DND-41 (cell line): ENCODE measurements around the gene HDAC7.

Experiments used
- ATAC-seq: fragments of 200-7000 bp; cut with Tn5 transposase; 3 replicates; pipeline ENCODE4 v1.9.1; 2021; ENCODE audit warnings: low read depth; ENCODE audit not compliant: insufficient read depth
- DNase-seq: peaks from one replicate; pipeline ENCODE4 v3.0.0-alpha.2; 2020
- H2AFZ ChIP-seq: 2 replicates; pipeline ENCODE4 v1.6.0; 2012; ENCODE audit warnings: low read depth, low read length
- H3K27ac ChIP-seq: 2 replicates; pipeline ENCODE4 v1.5.1; 2012; ENCODE audit warnings: low read length, inconsistent platforms
- H3K27me3 ChIP-seq: fragments of 200-600 bp; sonication (generic); 2 replicates; pipeline ENCODE4 v1.6.0; 2012; ENCODE audit warnings: low read length, mild to moderate bottlenecking, inconsistent platforms; ENCODE audit not compliant: insufficient read depth, poor library complexity
- H3K36me3 ChIP-seq: 2 replicates; pipeline ENCODE4 v1.5.1; 2012; ENCODE audit warnings: low read length, inconsistent platforms; ENCODE audit not compliant: insufficient read depth
- H3K4me1 ChIP-seq: 2 replicates; pipeline ENCODE4 v1.5.1; 2012; ENCODE audit warnings: mild to moderate bottlenecking, low read length; ENCODE audit not compliant: insufficient read depth
- H3K4me2 ChIP-seq: 2 replicates; pipeline ENCODE4 v1.6.0; 2012; ENCODE audit warnings: mild to moderate bottlenecking, moderate library complexity, low read length, inconsistent platforms; ENCODE audit not compliant: insufficient read depth
- H3K4me3 ChIP-seq, 2 experiments: fragments of 200-600 bp in 1 of 2; shearing (Covaris generic) in 1 of 2; 2 replicates each; pipeline ENCODE4 v1.5.1; 2012 to 2016; ENCODE audit warnings: inconsistent platforms in 2 of 2, low read length in 2 of 2, mild to moderate bottlenecking in 2 of 2, low read depth in 1 of 2, moderate library complexity in 1 of 2
- H3K79me2 ChIP-seq: 2 replicates; pipeline ENCODE4 v1.6.0; 2012; ENCODE audit warnings: low read length, inconsistent platforms; ENCODE audit not compliant: insufficient read depth
- H3K9ac ChIP-seq: 2 replicates; pipeline ENCODE4 v1.6.0; 2012; ENCODE audit warnings: low read depth, mild to moderate bottlenecking, inconsistent platforms, low read length, moderate library complexity
- H3K9me3 ChIP-seq: 2 replicates; pipeline ENCODE4 v1.5.1; 2012; ENCODE audit warnings: low read length, moderate library complexity, mild to moderate bottlenecking, inconsistent platforms; ENCODE audit not compliant: insufficient read depth, severe bottlenecking
- H4K20me1 ChIP-seq: 2 replicates; pipeline ENCODE4 v1.6.0; 2012; ENCODE audit warnings: low read length; ENCODE audit not compliant: insufficient read depth
- EZH2 ChIP-seq: IDR thresholded peaks from 3 replicates; pipeline ENCODE4 v1.6.1; 2012; ENCODE audit warnings: borderline replicate concordance, low read depth, mild to moderate bottlenecking, moderate library complexity, low read length, inconsistent platforms; ENCODE audit not compliant: severe bottlenecking
- TF ChIP-seq, protein P1 (sequence below): IDR thresholded peaks from 2 replicates; pipeline ENCODE4 v1.5.1; 2012; ENCODE audit warnings: borderline replicate concordance, low read length, moderate library complexity, mild to moderate bottlenecking; ENCODE audit not compliant: poor library complexity, severe bottlenecking; ENCODE audit errors: extremely low read depth

HDAC7 gene

DNA sequence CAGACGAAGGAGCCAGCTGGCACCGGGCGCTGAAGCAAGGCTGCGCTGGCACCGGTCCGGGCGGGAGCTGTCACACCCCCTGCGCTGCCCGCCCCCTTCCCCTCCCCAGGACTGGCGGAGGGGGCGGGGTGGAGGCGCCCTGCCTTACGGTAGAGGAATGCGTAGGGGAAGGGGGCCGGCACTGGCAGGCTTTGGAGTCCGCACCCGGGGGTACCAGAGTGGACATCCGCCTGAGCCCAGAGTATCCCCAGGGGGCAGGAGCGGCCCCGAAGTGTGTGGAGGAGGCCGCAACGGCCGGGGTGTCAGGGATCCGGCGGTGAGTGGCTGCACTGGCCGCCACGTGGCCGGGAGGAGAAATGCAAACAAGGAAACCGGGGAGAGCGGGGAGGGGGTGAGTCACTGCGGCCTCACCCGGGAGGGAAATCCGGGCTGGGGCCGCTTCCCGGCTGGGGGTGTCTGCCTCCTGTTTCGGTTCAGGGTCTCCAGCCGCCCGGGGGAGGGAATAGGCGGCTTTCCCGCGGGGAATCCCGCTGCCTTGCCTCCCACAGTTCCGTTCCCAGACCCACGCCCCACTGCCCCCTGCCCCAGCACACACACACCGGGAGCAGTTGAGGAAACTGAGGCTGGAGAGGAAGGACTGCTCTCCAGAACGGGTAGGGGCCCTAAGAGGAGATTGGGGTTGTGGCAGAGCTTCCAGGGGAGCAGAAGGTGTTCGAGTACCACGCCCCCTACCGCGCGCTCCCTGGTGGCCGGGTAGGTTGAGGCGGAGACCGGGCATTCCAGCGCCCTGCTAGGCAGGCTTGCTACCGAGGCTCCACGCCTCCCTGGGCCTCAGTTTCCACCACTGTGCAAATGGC is 60.6 kb downstream of the HDAC7 start, which contains the start of gene RAPGEF3:
RAPGEF3 (minus strand) TSS at position 47 of the 857 bp plus-strand sequence. CDS start 324 bp downstream, outside the sequence.
- ATAC-seq (peak; percentile 82), DNase-seq (peak; percentile 71)
- H3K9ac ChIP-seq = peak within 1 kb of the TSS; percentile 55
- no peak for TF ChIP-seq EZH2
- TF ChIP-seq, protein P1, sequence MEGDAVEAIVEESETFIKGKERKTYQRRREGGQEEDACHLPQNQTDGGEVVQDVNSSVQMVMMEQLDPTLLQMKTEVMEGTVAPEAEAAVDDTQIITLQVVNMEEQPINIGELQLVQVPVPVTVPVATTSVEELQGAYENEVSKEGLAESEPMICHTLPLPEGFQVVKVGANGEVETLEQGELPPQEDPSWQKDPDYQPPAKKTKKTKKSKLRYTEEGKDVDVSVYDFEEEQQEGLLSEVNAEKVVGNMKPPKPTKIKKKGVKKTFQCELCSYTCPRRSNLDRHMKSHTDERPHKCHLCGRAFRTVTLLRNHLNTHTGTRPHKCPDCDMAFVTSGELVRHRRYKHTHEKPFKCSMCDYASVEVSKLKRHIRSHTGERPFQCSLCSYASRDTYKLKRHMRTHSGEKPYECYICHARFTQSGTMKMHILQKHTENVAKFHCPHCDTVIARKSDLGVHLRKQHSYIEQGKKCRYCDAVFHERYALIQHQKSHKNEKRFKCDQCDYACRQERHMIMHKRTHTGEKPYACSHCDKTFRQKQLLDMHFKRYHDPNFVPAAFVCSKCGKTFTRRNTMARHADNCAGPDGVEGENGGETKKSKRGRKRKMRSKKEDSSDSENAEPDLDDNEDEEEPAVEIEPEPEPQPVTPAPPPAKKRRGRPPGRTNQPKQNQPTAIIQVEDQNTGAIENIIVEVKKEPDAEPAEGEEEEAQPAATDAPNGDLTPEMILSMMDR = peak; percentile 62
- H3K36me3 ChIP-seq = no peaks in the 10 kb centered on the region
- H4K20me1 ChIP-seq = peaks cover 12% of the 10 kb centered on the region
- H3K27ac ChIP-seq = no peak within 1 kb of the TSS; the same call in 1 of the 2 replicates
- peak within 1 kb of the TSS; percentile 97 for H3K4me2 ChIP-seq
- H3K4me3 ChIP-seq = peak within 1 kb of the TSS; percentile 42 to 67; a peak in 3 of 4 replicates
- peaks cover 16% of the 10 kb centered on the region for H3K4me1 ChIP-seq
- no peaks in the 10 kb centered on the region for H3K79me2 ChIP-seq
- H2AFZ ChIP-seq = peak within 1 kb of the TSS; percentile 88
- no peaks in the 10 kb centered on the region for H3K9me3 ChIP-seq
- peaks cover 18% of the 10 kb centered on the region for H3K27me3 ChIP-seq

DNA sequence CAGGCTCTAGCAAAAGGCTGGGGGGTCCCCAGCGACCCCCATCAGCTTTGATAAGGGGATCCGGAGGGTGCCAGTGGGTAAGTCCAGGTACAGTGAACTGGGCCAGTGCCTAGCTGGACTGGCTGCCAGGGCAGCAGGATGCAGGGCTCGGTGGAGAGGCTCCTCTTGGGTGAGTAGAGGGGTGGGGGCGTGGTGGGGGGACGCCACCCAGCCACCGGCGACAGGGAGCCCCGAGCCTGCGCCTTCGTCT is 61.2 kb downstream of the HDAC7 start:
- Histone ChIP-seq H3K4me1 (peaks cover 16% of the 10 kb centered on the region), H4K20me1 (peaks cover 9% of the 10 kb centered on the region), H2AFZ (peak overlapping the region; percentile 88), H3K9ac (peak overlapping the region; percentile 55), H3K27me3 (peaks cover 15% of the 10 kb centered on the region), H3K79me2 (no peaks in the 10 kb centered on the region), H3K4me2 (peak overlapping the region; percentile 97), H3K4me3 (peak overlapping the region; percentile 42 to 67; a peak in 3 of 4 replicates), H3K9me3 (no peaks in the 10 kb centered on the region), H3K36me3 (no peaks in the 10 kb centered on the region), H3K27ac (no peak overlapping the region)
- ATAC-seq (no peak), DNase-seq (no peak)
- no peak for TF ChIP-seq EZH2
- TF ChIP-seq, protein P1 = no peak

DNA sequence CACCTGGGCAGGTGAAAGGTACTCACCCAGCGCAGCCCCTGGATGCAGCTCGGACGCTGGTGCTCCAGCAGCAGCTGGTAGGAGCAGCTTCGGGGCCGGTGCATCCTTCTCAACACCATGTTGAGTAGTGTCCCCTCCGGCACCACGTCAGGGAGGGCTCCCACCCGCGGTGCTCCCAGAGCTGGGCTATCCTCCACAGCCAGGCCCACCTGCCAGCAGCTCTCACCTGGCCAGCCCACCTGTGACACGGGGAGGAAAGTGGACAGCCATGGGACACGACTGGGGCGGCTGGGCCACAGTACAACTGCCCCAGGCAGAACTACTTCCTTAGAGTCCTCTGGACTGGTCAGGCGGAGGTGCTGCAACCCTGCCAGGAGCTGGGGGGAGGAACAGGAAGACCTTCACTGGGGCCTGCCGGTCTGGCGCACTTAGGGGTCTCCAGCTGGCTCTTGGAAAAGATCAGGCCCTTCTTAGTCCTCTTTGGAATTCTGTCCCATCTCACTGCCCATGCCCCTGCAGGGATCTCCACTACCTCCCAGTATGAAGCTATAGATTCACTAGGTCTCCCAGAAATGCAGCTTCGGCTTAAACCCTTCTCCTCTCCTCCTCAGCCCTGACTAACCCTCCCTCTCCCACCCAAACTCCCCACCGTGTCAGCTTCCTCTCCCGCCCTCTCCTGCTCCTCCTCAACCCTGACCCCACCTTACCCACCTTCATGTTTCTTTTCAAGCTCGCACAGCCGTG is 61.7 kb downstream of the HDAC7 start:
- Histone ChIP-seq H2AFZ (no peak overlapping the region), H3K27ac (no peak overlapping the region), H3K9me3 (no peaks in the 10 kb centered on the region), H3K79me2 (no peaks in the 10 kb centered on the region), H4K20me1 (peaks cover 9% of the 10 kb centered on the region; the same call in 1 of the 2 replicates), H3K9ac (peak overlapping the region; percentile 55), H3K4me3 (peak overlapping the region in 1 of 2 experiments; percentile 67; a peak in 2 of 4 replicates), H3K27me3 (peaks cover 10% of the 10 kb centered on the region), H3K36me3 (no peaks in the 10 kb centered on the region), H3K4me1 (peaks cover 16% of the 10 kb centered on the region), H3K4me2 (peak overlapping the region; percentile 97)
- no peak for TF ChIP-seq EZH2
- TF ChIP-seq, protein P1 = no peak
- DNase-seq = peak; percentile 27
- ATAC-seq = peak; percentile 40; the same call in 2 of the 3 replicates
